Immature natural killer cell (primary cell): ENCODE data around the gene LIPC. TPM values are rescaled to one million over a fixed set of nuclear protein-coding genes. Genes with fewer than 3 reads are reported as not detected.

ENCODE experiments used
- DNase-seq, 3 donors: peaks; one replicate each; pipeline ENCODE4 v3.0.0; 2022; ENCODE audit warnings: mixed read lengths in 1 of 3
- H3K27ac Mint-ChIP-seq, 6 donors: one replicate each; pipeline ENCODE4 v1.8.0; 2020; ENCODE audit warnings: mixed read lengths in 6 of 6, mild to moderate bottlenecking in 5 of 6, inconsistent platforms in 4 of 6, moderate library complexity in 3 of 6
- H3K27me3 Mint-ChIP-seq, 3 donors: one replicate each; pipeline ENCODE4 v1.8.0; 2020 to 2021; ENCODE audit warnings: low read depth in 3 of 3, mild to moderate bottlenecking in 3 of 3, mixed read lengths in 3 of 3, moderate library complexity in 3 of 3, inconsistent platforms in 1 of 3
- H3K36me3 Mint-ChIP-seq, 3 donors: one replicate each; pipeline ENCODE4 v1.8.0; 2020; ENCODE audit warnings: mixed read lengths in 3 of 3, inconsistent platforms in 2 of 3, mild to moderate bottlenecking in 2 of 3
- H3K4me1 Mint-ChIP-seq, 2 donors: one replicate each; pipeline ENCODE4 v1.8.0; 2020; ENCODE audit warnings: inconsistent platforms in 2 of 2, mild to moderate bottlenecking in 2 of 2, mixed read lengths in 2 of 2, moderate library complexity in 1 of 2
- H3K4me3 Mint-ChIP-seq, 5 donors: one replicate each; pipeline ENCODE4 v1.8.0; 2020; ENCODE audit warnings: mild to moderate bottlenecking in 5 of 5, mixed read lengths in 5 of 5, inconsistent platforms in 3 of 5, moderate library complexity in 3 of 5
- H3K9me3 Mint-ChIP-seq, 6 donors: one replicate each; pipeline ENCODE4 v1.8.0; 2020; ENCODE audit warnings: mild to moderate bottlenecking in 6 of 6, mixed read lengths in 6 of 6, inconsistent platforms in 4 of 6, moderate library complexity in 3 of 6
- polyA plus RNA-seq, 3 donors: library from polyadenylated mRNA; unstranded; fragments of 300-500 nt; fragmentation: Illumina TruSeq; gene quantifications; one replicate each; pipeline ENCODE4 v1.2.3, GENCODE V29; 2021

Gene LIPC
- polyA plus RNA-seq, 3 donors from 2014 or later, result 2.4 to 6.8 (median 2.8) TPM

GRCh38 chr15:58545307-58546065 is 113.7 kb downstream of the LIPC start:
- no peaks in the 10 kb centered on the region for H3K9me3 Mint-ChIP-seq
- peaks cover 3 to 4% (median 3%) of the 10 kb centered on the region in 3 donors for H3K27me3 Mint-ChIP-seq

GRCh38 chr15:58546066-58546591 is 114.3 kb downstream of the LIPC start:
- no peaks in the 10 kb centered on the region for H3K9me3 Mint-ChIP-seq
- no peak for DNase-seq
- peak overlapping the region in 4 of 5 donors; percentile 33 to 86 (median 78) for H3K4me3 Mint-ChIP-seq
- H3K4me1 Mint-ChIP-seq, result peaks cover 42 to 60% of the 10 kb centered on the region in 2 donors
- H3K27ac Mint-ChIP-seq, result peak overlapping the region in 5 of 6 donors; percentile 82 to 99 (median 91)
- peaks cover 0 to 2% (median 0%) of the 10 kb centered on the region in 3 donors for H3K36me3 Mint-ChIP-seq
- peaks cover 2 to 7% (median 3%) of the 10 kb centered on the region in 3 donors for H3K27me3 Mint-ChIP-seq

More at GRCh38 chr15:58545307-58546065, 113.7 kb downstream of the LIPC start:
- peaks cover 35 to 54% of the 10 kb centered on the region in 2 donors for H3K4me1 Mint-ChIP-seq
- DNase-seq, result peak; percentile 65 to 76 (median 68)
- H3K27ac Mint-ChIP-seq, result peak overlapping the region; percentile 89 to 99 (median 95)
- peak overlapping the region; percentile 65 to 86 (median 79) for H3K4me3 Mint-ChIP-seq
- no peaks in the 10 kb centered on the region for H3K36me3 Mint-ChIP-seq

- peaks cover 0 to 4% (median 0%) of the 10 kb centered on the region in 3 donors for H3K36me3 Mint-ChIP-seq
- peak overlapping the region in 4 of 5 donors; percentile 15 to 67 (median 49) for H3K4me3 Mint-ChIP-seq
- H3K27me3 Mint-ChIP-seq, result peaks cover 3 to 7% (median 4%) of the 10 kb centered on the region in 3 donors
- peak overlapping the region in 5 of 6 donors; percentile 81 to 99 (median 91) for H3K27ac Mint-ChIP-seq
- peaks cover 50 to 68% of the 10 kb centered on the region in 2 donors for H3K4me1 Mint-ChIP-seq
- no peaks in the 10 kb centered on the region for H3K9me3 Mint-ChIP-seq
- DNase-seq, result no peak
These were observed 115.1 kb downstream of the LIPC start for GRCh38 chr15:58546635-58547627.

- Mint-ChIP-seq H3K4me1 (peaks cover 58 to 71% of the 10 kb centered on the region in 2 donors), H3K36me3 (peaks cover 0 to 4% (median 0%) of the 10 kb centered on the region in 3 donors), H3K27me3 (peaks cover 3 to 9% (median 4%) of the 10 kb centered on the region in 3 donors), H3K4me3 (no peak overlapping the region), H3K27ac (peak overlapping the region in 4 of 6 donors; percentile 17 to 91 (median 39)), H3K9me3 (no peaks in the 10 kb centered on the region)
- DNase-seq, result no peak
These were observed 116.0 kb downstream of the LIPC start for GRCh38 chr15:58547628-58548307.

- H3K4me1 Mint-ChIP-seq, result peaks cover 65 to 75% of the 10 kb centered on the region in 2 donors
- H3K36me3 Mint-ChIP-seq, result peaks cover 0 to 4% (median 0%) of the 10 kb centered on the region in 3 donors
- peaks cover 4 to 9% (median 7%) of the 10 kb centered on the region in 3 donors for H3K27me3 Mint-ChIP-seq
- H3K27ac Mint-ChIP-seq, result peak overlapping the region in 3 of 6 donors; percentile 45 to 91 (median 52)
- no peak overlapping the region for H3K4me3 Mint-ChIP-seq
- DNase-seq, result no peak
- H3K9me3 Mint-ChIP-seq, result no peaks in the 10 kb centered on the region
These were observed 116.7 kb downstream of the LIPC start for GRCh38 chr15:58548308-58549012.

- peaks cover 72 to 76% of the 10 kb centered on the region in 2 donors for H3K4me1 Mint-ChIP-seq
- no peak for DNase-seq
- peak overlapping the region in 3 of 6 donors; percentile 19 to 85 (median 52) for H3K27ac Mint-ChIP-seq
- H3K9me3 Mint-ChIP-seq, result no peaks in the 10 kb centered on the region
- H3K36me3 Mint-ChIP-seq, result peaks cover 0 to 4% (median 0%) of the 10 kb centered on the region in 3 donors
- H3K27me3 Mint-ChIP-seq, result peaks cover 7 to 11% (median 11%) of the 10 kb centered on the region in 3 donors
- no peak overlapping the region for H3K4me3 Mint-ChIP-seq
These were observed 117.4 kb downstream of the LIPC start for GRCh38 chr15:58549013-58549784.

- peaks cover 0 to 4% (median 0%) of the 10 kb centered on the region in 3 donors for H3K36me3 Mint-ChIP-seq
- no peaks in the 10 kb centered on the region for H3K9me3 Mint-ChIP-seq
- H3K4me3 Mint-ChIP-seq, result no peak overlapping the region
- H3K4me1 Mint-ChIP-seq, result peaks cover 70 to 71% of the 10 kb centered on the region in 2 donors
- peaks cover 7 to 11% (median 11%) of the 10 kb centered on the region in 3 donors for H3K27me3 Mint-ChIP-seq
- DNase-seq, result no peak
- H3K27ac Mint-ChIP-seq, result peak overlapping the region in 2 of 6 donors; percentile 40 to 85
These were observed 117.9 kb downstream of the LIPC start for GRCh38 chr15:58549785-58550074.

- H3K9me3 Mint-ChIP-seq, result no peaks in the 10 kb centered on the region
- DNase-seq, result peak; percentile 45 to 57 (median 57)
These were observed 119.4 kb downstream of the LIPC start for GRCh38 chr15:58551084-58551763.

GRCh38 chr15:58551764-58552504 is 120.1 kb downstream of the LIPC start:
- DNase-seq, result no peak
- H3K9me3 Mint-ChIP-seq, result no peaks in the 10 kb centered on the region
- H3K4me3 Mint-ChIP-seq, result peak overlapping the region; percentile 44 to 89 (median 68)
- H3K36me3 Mint-ChIP-seq, result peaks cover 0 to 4% (median 0%) of the 10 kb centered on the region in 3 donors
- peaks cover 48 to 50% of the 10 kb centered on the region in 2 donors for H3K4me1 Mint-ChIP-seq
- H3K27ac Mint-ChIP-seq, result peak overlapping the region in 4 of 6 donors; percentile 55 to 91 (median 86)
- H3K27me3 Mint-ChIP-seq, result peaks cover 7 to 14% (median 13%) of the 10 kb centered on the region in 3 donors

More at GRCh38 chr15:58551084-58551763, 119.4 kb downstream of the LIPC start:
- Mint-ChIP-seq H3K4me1 (peaks cover 55 to 56% of the 10 kb centered on the region in 2 donors), H3K27ac (peak overlapping the region in 5 of 6 donors; percentile 39 to 91 (median 86)), H3K27me3 (peaks cover 7 to 14% (median 13%) of the 10 kb centered on the region in 3 donors), H3K36me3 (peaks cover 0 to 4% (median 0%) of the 10 kb centered on the region in 3 donors), H3K4me3 (peak overlapping the region; percentile 22 to 89 (median 68))

- peak in 1 of 3 donors; percentile 14 for DNase-seq
- Mint-ChIP-seq H3K27me3 (peaks cover 7 to 14% (median 13%) of the 10 kb centered on the region in 3 donors), H3K4me1 (peaks cover 45 to 46% of the 10 kb centered on the region in 2 donors), H3K27ac (peak overlapping the region in 5 of 6 donors; percentile 40 to 80 (median 66)), H3K9me3 (no peaks in the 10 kb centered on the region), H3K36me3 (peaks cover 0 to 4% (median 0%) of the 10 kb centered on the region in 3 donors), H3K4me3 (peak overlapping the region; percentile 35 to 74 (median 43))
These were observed 120.9 kb downstream of the LIPC start for GRCh38 chr15:58552505-58553364.
